Measurements from ENCODE around the gene PLCH2.

DNA sequence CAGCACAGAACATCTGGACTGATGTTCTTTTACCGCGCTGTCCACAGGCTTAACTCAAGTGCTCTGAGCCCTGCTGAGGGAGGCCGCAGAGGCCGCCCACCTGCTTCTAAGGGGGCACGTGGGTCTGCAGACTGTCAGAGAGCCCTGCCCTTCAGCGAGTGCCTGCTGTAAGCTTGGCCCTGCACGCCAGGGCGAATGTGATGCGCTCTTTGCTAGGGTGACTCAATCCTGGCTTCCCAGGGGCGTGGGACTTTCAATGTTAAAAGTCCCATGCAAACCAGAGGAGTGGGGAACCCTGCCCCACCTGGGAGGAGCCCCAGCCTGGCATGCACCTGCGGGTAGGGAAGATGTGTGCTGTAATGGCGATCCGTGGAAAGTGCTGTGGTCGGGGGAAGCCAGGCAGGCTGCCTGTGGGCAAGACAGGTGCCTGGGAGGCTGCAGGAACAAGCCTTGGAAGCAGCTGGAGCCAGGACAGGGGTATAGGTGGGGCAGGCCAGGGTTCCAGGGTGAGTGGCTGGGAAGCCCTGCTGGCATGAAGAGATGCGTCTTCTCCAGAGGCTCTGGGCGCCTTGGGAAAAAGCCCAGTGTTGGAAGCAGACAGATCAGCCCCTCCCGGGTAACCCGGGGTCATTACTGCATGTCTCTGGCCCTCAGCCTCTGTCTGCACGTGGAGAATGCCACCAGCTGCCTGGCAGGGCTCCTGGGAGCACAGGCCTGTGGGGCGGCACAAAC is 50.9 kb downstream of the PLCH2 start:
- TF ChIP-seq, protein P1, sequence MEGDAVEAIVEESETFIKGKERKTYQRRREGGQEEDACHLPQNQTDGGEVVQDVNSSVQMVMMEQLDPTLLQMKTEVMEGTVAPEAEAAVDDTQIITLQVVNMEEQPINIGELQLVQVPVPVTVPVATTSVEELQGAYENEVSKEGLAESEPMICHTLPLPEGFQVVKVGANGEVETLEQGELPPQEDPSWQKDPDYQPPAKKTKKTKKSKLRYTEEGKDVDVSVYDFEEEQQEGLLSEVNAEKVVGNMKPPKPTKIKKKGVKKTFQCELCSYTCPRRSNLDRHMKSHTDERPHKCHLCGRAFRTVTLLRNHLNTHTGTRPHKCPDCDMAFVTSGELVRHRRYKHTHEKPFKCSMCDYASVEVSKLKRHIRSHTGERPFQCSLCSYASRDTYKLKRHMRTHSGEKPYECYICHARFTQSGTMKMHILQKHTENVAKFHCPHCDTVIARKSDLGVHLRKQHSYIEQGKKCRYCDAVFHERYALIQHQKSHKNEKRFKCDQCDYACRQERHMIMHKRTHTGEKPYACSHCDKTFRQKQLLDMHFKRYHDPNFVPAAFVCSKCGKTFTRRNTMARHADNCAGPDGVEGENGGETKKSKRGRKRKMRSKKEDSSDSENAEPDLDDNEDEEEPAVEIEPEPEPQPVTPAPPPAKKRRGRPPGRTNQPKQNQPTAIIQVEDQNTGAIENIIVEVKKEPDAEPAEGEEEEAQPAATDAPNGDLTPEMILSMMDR (IDR thresholded peaks at IDR 0.05; ENCODE audit: borderline replicate concordance, extremely low read depth, low read length, poor library complexity, severe bottlenecking), result no peak
- TF ChIP-seq EZH2 (IDR thresholded peaks at IDR 0.05; ENCODE audit: borderline replicate concordance, low read depth, low read length, severe bottlenecking), result no peak

Measured in DND-41 (cell line).